ENCODE data around the gene RNU6-1.

Gene RNU6-1

DNA sequence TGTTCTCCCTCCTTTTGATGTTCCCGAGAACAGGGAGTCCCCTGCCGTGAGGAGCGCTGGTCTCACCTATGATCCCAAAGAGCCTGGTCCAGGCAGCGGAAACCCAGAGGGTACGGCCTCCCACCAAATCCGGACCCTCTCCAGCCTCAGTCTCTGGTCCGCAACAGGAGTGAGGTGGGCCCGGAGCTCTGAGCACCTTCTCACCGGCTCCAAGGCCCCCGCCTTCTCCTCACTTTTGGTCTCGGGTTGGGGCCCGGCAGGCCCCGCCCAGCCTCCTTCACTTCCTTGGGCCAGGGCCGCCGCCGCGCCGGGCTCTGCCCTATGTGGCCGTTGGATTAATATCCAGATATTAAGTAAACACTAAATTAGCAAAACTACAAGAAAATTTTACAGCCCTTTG, 20.2 kb downstream of the RNU6-1 start:
- DNase-seq: no peak

DNA sequence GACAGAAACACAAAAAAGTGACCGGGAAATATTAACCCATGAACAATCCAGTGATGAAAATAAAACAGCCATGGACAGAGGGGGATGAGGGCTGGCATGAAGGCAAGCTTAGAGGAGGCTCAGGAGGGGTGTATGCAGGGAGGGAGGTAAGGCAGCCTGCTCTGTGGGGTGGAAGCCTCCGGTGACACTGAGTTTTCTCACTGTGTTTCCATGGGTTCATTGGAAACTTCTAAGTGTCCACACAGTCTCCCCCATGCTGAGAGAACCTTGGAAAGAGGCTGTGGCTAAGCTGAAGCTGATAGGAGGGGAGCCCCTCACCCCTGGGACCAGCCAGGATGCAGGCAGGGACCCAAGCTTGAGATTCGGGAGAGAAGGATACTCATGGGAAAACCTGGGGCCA, 21.4 kb downstream of the RNU6-1 start:
- no peak for DNase-seq

DNA sequence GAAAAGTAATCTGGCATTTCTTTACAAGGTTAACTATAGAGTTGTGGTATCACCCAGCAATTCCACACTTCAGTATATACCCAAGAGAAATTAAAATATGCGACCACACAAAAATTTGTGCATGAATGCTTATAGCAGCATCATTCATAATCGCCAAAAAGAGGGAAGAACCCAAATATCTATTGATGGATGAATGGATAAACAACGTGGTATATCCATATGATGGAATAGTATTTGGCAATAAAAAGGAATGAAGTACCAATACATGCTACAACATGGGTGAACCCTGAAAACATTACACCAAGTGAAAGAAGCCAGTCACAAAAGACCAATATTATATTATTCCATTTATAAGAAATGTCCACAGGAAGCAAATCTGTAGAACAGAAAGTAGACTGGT, 23.2 kb downstream of the RNU6-1 start:
- DNase-seq: no peak

DNA sequence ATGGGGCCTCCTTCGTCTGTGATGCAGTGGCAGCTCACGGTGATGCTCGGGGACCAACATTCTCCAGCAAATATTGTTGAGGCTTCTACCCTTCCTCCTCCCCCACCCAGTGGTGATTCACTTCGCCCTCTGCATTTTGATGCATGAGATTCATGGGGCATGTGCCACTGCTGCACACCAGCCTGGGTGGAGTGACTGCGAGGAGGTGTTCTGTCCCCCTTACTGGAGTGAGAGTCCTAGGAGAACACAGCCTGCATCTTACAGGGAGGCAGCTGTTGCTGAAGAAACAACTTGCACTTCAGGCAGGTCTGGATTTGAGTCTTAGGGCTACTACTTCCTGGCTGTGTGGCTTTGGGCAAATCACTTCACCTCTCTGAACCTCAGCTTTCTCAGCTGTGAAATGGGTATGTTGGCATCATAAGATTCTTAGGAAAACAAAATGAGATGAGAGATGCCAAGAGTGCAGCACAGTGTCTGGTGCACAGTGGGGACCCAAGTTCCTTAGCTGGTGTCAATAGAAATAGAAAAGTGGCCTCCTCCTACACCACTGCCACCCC, 24.7 kb downstream of the RNU6-1 start:
- no peak for DNase-seq

DNA sequence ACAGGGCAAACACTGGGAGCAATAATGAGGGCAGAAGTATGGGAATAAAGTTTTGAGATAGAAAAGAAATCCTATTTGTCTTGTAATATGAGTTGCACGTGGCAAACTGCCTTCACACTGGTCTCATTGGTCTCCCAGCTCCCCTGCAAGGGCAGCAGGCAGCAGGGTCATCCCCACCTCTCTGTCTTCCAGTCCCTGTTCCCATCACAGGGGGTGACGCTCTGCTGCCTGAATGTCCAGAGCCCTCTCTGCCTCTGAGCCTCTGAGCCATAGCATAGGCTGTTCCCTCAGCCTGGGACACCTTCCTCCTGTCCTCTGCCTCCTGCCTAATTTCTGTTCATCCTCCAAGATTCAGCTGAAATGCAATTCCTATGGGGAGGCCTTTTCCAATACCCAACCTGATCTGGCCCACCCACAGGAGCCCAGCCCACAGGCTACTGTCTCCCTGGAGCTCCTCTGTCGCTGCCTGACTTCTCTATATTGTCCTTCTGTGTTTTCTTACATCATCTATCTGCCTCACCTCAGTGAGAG, 26.7 kb downstream of the RNU6-1 start:
- DNase-seq: no peak

DNA sequence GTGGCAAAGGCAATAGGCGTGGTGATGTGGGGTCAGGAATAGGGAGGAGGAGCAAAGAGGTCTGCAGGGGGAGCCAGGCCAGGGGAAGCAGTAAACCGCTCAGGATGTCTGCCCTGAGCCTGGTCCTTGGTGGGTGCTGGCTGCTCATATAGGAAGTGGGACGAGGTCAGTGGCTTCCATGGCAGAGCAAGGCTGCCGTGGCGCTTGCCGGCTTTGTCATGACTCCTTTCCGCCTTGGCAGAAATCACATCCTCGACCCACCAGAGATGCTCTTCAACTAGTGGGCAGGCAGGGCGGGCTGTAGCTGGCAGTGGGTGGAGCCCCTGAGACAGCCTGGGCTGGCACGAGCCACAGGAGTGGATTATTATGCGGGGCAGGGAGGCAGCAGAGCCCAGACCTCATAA, 27.6 kb downstream of the RNU6-1 start:
- DNase-seq: no peak

DNA sequence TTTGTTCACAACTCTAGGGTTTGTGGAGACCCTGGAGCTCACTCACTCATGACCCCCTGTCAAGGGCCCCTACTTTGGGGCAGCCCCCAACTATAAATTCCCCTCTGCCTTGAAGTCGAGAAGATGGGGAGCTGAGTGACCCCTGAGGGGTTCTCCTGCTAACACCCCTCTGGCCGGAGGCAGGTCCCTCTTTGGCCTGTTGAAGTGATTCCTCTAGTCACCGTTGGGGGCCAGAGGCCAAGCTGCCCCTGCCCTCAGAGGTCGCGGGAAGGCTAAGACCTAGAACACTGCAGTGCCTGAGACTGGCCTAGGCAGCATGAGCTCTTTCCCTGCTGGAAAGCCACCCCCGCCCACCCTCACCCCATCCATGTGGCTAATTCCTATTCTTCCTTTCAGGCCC, 30.0 kb downstream of the RNU6-1 start:
- DNase-seq: no peak

DNA sequence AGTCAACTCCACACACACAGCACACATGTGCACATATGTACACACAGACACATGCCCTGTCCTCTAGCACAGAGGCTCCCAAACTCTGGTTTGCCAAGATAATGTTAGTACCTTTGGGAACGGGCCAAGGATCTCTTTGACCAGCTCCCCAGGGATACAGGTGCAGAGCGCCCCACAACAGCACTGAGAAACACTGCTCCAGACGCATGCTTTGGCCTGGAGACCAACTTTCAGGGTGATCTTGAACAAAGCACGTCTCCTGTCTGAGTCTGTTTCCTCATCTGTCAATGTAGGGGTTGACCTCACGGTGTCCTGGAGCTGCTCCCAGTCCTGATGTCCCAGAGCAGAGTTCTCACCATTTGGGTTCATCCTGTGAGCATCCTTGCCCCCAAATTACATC, 30.4 kb downstream of the RNU6-1 start:
- DNase-seq: no peak

DNA sequence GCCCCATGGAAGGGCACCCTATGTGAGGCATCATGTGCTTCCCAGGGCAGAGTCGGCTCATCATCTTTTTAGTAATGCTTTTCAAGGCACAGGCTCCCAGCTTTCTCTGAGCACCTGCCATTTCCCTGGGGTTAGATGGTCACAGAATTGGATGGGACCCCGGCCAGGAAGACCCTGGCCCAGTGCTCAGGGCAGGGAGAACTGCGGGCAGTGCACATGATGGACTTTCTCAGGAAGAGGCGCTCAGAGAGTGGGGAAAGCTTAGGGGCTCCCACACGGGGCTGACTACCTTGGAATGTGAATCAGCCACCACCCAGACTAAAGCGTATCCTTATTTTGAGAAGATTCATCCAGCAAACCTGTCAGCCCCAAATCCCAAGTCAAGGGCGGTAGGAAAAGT, 31.0 kb downstream of the RNU6-1 start:
- DNase-seq: no peak

DNA sequence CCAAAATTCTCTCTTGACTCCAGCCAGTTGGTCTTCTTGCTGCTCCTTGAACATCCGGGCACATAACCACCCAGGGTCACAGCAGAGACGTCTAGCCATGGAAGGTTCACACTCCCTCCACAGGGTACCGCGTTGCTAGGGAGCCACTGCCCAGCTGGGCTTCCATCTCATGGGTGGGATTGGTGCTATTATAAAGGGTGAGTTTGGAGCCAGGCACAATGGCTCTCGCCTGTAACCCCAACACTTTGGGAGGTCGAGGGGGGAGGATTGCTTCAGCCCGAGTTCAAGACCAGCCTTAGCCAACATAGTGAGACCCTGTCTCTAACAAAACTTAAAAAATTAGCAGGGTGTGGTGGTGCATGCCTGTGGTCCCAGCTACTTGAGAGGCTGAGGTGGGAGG, 32.0 kb downstream of the RNU6-1 start:
- DNase-seq: no peak

DNA sequence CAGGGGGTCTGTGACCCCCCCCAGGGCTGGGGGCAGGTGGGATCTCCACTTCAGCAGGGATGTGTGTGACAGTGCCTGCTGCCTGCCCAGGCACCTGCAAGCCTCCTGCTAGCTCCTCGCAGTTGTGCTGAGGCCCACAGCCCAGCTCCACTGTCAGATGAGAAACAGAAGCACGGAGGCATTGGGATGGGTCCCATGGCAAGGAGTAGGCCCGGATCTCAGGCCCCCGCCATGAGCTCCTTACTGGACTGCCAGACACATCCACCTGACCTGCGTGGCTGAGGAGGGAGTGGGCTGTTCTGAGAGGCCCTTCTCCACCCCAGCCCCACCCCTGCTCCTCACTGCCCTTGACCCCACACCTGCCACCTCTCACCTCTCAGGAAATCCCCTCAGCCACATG, 32.7 kb downstream of the RNU6-1 start:
- DNase-seq: no peak

DNA sequence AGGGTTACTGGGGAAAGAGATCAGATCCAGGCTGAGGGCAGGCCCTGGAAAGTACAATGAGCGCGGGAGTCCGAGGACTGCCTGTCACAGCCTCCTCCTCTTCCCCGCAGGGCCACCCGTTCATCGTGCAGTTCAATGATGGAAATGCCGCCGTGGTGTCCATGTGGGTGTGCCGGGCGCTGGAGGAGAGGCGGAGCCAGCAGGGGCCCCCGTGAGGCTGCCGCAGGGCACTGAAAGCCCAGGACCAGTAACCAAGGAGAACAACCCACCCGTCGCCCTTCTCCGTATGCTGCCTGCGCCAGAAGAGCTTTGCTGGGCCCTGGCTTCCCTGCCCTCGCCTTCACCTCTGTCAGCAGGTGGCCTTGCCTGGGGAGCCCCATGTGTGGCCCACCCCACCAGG, 33.3 kb downstream of the RNU6-1 start:
- no peak for DNase-seq

DNA sequence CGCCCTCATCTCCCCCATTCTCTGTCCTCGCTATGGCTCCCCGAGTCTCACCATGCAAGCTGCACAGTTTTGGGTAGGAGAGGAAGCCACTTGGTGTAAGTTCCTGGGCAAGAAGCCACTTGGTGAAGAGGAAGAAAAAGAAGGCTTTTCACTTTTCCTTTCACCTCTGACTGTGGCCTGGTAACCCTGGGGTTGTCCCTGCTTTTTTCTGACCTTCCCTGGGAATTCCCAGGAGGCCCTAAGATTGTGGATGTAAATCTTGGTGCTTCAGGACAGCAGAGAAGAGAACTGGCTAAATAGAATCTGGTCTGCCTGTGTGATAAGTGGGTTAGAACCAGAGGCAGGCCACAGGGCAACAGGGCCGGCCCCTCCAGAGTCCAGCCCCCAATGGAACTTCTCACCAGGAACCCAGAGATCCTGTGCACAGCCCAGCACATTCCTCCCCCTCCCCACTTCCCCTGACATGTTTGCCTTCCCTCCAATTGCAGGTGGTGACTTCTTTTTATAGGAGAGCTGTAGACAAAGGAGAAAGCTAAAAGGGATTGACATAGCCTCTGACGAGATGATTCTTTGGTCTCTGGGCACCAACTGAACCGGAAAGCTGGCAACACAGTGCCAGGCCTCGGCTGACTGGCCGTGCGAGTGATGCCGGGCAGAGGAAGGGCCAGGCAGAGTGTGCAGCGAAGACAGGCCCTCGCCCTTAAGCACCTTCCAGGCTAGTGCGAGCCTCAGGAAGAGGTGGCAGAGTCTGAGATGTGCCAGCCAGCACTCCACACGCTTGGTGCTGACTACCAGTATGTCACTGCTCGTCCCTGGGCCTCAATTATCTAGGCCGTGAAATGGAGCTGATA, 34.0 kb downstream of the RNU6-1 start:
- DNase-seq: no peak

DNA sequence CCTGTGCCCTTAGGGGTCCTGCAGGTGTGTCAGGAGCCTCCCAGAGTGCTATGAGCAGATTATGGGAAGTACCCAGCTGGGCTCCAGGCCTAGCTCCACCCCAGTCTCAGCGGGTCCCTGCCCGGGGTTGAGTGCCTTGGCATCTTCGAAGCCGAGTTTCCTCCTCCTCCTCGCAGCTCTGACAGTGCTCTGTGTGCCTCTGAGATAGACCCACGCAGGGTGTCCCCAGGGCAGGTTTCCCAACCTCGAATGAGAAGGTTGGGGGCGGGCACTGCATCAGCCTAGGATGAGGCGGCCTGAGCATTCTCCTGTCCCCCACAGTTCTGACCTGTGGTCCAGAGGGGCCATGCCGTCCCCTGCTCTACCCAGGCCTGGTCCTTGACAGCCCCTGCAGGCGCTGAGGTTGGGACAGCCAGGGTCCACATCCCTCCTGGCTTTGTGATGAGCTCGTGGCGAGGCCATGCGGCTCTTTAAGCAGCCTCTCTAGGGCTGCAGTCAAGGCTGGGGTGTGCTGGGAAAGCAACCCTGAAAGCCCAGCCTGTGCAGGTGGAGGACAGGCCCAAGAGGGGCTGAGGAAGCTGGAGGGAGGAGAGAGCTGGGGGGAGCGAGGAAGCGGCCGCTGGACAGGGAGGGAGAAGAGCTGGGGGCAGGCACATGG, 34.7 kb downstream of the RNU6-1 start:
- DNase-seq: no peak

DNA sequence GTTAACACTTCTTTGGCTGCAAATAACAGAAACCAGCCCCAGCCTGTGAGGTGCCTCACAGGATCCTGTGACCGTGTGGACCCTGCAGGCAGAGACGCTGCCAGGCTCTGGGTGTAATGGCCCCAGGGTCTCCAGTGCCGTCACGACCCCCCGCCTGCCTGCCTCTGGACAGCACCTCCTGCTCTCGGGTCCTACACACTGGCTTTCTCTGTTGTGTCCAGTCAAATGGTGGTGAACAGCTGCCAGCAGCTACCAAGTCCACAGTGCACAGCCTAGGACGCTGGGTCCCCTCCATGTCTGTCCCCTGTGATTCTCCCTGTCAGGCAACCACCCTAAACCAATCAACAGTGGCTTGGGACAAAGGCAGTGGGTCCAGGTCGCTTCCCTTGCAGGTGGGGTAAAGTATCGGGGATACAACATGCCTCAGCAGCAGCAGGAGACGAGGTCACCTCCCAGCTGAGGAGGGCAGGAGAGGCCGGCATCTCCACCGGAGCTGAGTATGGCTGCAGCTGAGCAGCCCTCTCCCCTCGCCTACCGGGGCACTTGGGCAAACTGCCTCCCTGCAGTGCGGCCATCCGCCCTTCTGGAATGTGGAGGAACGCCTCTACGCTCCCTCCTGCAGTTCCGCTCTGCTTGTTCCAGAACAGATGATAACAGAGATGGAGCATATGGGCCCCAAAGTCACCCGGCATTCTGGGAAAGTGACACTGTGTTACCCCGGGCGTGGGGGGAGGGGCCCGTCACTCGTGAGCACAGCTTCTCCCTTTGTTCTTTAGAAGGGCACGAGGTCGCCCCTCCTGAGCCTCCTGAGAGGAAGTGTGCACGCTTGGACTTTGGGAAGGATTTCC, 35.6 kb downstream of the RNU6-1 start:
- DNase-seq: no peak

DNA sequence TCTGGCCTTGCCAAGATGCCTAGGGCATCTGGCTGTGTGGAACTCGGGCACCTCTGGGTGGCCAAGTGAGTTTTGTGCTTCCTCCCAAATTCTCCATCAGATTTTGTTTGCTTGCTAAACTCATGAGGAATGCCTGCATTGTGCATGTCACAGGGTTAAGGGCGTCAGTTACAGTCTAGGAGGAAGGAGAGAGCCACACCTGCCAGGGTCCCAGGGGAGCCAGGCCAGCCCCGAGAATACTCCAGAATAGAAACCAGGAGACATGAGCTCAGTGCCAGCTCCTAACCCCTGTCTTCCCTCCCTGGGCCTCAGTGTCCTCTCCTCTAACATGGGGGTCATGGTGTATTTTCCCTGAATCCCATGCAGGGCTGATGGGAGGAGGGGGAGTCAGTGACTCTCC, 36.5 kb downstream of the RNU6-1 start:
- no peak for DNase-seq

DNA sequence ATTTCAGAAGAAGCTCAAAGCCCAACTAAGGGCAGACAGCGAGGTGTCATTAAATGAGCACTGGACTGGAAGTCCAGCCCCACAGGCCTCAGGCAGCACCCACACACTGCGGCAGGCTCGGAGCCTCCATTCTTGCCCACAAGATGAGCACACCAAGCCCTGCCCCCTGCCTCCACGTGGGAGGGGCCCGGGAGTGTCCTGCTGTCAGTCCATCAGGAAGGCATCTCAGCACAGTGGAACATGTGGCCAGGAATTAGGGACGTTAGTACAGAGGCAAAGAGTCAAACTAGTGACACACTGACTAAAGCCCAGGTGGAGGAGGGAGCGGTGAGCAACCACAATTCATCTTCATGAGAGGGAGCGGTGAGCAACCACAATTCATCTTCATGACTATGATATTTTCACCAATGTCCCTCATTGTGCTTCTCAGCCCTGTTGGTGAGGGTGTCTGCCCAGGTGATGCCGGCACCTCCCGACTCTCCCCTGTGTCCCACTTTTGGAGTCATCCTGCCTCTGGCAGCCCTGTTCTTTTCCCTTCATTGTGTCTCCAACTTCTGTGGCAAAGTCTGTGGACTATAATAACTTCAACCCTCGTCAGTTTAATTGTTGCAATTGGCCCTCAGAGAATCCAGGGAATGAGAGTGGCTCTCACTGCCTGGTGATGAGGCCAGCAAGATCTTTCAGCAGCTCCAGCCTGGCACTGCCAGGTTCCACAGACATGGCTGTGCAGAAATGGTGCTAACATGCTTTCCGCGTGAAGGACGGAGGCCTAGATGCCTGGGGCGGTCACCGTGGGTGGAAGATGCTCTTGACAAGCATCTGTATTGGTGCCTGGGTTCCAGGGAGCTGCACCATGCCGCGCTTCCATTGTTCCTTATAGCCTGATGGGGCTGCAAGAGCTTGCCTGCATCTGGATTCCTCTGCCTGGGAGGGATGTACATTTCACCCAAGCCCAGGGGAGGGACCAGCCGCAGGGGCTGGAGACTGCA, 37.6 kb downstream of the RNU6-1 start:
- DNase-seq: no peak

DNA sequence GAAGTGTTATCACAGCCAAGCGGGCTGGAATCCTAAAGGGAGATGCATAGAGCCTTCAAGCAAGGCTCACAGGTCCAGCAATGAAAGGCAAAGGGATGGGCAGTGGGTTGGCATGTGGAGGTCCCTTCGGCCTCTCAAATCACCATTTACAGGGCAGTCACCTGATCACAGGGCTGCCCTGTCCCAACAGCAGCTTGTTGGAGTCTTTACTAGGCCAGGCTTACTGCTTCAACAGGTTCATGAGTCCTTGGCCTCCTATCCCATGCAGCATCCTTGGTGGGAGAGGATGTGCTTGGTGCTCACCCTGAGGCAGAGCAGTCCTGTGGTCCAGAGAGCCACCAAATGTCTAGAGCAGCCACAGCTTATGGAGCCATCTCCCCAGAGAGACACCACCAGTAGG, 38.7 kb downstream of the RNU6-1 start:
- no peak for DNase-seq

DNA sequence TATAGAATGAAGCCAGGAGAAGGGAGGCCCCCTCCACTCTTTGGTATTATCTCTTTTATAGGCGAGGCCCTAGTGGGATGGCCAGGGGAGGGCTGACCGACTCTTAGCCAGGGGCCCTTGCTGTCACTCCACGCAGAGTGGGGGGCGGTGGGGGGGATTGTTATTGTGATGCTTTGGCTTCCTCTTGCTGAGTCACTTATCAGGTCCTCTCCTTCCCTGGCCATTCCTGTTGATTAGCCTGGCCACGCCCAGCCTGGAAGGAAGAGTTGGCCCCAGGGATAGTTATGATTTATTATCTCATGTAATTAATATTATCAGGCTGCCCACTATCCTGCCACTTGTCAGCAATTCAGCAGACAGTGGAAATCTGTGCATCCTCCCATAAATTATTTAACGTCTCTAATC, 40.0 kb downstream of the RNU6-1 start:
- no peak for DNase-seq

DNA sequence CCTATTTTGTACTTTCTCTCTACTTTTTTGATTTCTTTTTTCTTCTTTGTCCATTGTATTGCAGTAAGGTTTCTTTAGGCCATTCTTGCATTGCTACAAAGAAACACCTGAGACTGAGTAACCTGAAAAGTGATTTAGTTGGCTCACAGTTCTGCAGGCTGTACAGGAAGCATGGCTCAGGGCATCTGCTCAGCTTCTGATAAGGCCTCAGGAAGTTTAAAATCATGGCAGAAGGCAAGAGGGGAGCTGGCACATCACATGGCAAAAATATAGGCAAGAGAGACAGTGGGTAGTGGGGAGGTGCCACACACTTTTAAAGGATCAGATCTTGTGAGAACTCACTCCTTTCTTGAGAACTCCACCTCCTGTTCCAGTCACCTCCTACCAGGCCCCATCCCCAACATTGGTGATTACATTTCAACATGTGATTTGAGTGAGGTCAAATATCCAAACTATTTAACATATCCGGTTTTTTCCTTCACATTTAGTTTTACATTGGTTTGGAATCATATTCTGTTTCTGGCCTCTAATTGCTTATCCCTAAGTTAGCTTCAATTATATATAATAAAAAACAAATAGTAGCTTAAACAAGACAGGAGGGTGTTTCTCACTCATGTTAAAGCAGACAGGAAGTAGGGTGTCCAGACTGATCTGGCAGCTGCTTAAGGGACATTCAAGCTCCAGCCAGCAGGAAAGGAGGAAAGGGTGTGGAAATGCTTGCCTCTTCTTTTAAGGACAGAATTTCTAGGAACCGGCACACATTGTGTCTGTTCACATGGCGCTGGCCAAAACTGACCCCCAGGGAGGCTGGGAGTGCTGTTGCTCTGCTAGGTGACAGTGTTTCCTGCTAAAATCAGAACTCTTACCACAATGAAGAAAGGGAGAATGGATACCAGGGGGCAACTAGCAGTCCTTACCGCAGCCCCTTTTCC, 43.4 kb downstream of the RNU6-1 start:
- DNase-seq: no peak

Measured in GDM1 (cell line).